ENCODE measurements around the gene FLT4.

- TF ChIP-seq CTCF (IDR thresholded peaks at IDR 0.05; ENCODE audit: low read depth, low read length, poor library complexity, severe bottlenecking) (no peak), EZH2phosphoT487 (IDR thresholded peaks at IDR 0.05; ENCODE audit: borderline replicate concordance, low read length) (no peak)
These were observed 63.2 kb downstream of the FLT4 start for GRCh38 chr5:180586204-180586603.

All from DOHH2 (cell line).